Superior temporal gyrus (tissue), 1 donor: ENCODE results near the gene KDM5D.
A peak's percentile ranks its signal among the peaks of the same experiment; 100 is the strongest.

Source experiments
- DNase-seq: peaks from one replicate; pipeline ENCODE4 v3.0.0-alpha.2; 2016; ENCODE audit errors: extremely low spot score

KDM5D gene

GRCh38 chrY:19744381-19745378, at the start of gene KDM5D:
Gene KDM5D, minus strand, starts transcription at chrY:19744726. Its CDS starts 192 bp downstream, at chrY:19744534.
- peak; percentile 78 for DNase-seq

GRCh38 chrY:19768375-19768774, 23.8 kb upstream of the KDM5D start:
- DNase-seq, result no peak

GRCh38 chrY:19743331-19743730, 1.2 kb downstream of the KDM5D start:
- no peak for DNase-seq

GRCh38 chrY:19742153-19742552, 2.4 kb downstream of the KDM5D start:
- DNase-seq, result no peak

GRCh38 chrY:19734425-19734824, 10.1 kb downstream of the KDM5D start:
- DNase-seq, result no peak

GRCh38 chrY:19717950-19718349, 26.6 kb downstream of the KDM5D start:
- no peak for DNase-seq

- DNase-seq, result no peak
Measured at GRCh38 chrY:19717146-19717545, 27.4 kb downstream of the KDM5D start.

- DNase-seq, result no peak
Measured at GRCh38 chrY:19715226-19715625, 29.3 kb downstream of the KDM5D start.

- no peak for DNase-seq
Measured at GRCh38 chrY:19713430-19713829, 31.1 kb downstream of the KDM5D start.

- no peak for DNase-seq
Measured at GRCh38 chrY:19706273-19706672, 38.3 kb downstream of the KDM5D start.

- DNase-seq, result no peak
Measured at GRCh38 chrY:19698495-19698894, 46.0 kb downstream of the KDM5D start.

GRCh38 chrY:19680821-19681220, 63.7 kb downstream of the KDM5D start:
- DNase-seq, result no peak
